ENCODE data around the gene UGT1A9.

UGT1A9 gene

DNA sequence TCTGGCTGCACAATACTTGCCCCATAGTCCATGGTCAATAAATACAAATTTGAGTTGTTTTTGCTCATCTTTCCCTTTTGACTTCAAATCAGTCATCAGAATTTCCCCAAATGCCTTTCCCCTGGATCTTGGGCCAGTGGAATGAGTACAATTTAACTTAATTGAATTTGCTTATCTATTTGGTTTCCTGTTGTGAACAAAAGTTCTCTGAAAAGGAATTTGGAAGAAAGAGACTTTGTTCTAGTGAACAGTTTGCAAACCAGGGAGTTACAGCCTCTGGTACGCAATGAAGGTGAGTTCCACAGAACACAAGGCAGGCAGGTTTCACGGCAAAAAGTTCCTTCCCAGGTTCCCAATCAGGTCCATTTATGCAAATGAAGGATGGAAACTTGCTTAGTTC is 87.2 kb downstream of the UGT1A9 start:
- no peak for DNase-seq (ENCODE audit: low read depth)

DNA sequence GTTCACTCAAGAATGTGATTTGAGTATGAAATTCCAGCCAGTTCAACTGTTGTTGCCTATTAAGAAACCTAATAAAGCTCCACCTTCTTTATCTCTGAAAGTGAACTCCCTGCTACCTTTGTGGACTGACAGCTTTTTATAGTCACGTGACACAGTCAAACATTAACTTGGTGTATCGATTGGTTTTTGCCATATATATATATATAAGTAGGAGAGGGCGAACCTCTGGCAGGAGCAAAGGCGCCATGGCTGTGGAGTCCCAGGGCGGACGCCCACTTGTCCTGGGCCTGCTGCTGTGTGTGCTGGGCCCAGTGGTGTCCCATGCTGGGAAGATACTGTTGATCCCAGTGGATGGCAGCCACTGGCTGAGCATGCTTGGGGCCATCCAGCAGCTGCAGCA is 88.3 kb downstream of the UGT1A9 start, which contains the start of gene UGT1A1:
Gene UGT1A1, plus strand, starts transcription at position 228 of the 400 bp plus-strand sequence. Its CDS starts 18 bp downstream, at position 246.
- no peak for DNase-seq (ENCODE audit: low read depth)

DNA sequence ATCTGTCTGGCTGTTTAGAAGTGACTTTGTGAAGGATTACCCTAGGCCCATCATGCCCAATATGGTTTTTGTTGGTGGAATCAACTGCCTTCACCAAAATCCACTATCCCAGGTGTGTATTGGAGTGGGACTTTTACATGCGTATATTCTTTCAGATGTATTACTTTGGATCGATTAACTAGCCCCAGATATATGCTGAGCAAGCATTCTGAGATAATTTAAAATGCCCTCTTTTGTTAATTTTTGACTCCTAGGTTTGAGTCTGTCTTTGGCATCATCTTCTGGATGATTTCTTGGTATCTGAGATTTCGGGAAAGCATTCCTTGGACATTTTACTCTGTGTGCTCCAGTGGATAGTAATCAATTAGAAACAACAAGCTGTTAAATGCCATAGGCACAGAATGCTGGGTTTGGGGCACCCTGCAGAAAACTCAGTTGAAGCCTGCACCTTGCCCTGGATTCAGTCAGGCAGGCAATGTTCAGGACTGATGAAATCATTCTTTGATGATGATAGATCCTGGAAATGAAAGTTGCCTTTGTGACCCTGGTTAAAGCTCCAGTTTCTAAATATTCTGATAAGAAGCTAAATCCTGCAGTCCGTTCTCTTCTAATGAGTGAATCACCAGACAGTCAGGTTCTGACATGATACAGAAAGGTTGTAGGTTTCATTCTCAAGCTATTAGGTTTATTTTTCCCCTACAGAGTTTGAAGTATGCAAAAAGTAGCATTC is 89.5 kb downstream of the UGT1A9 start:
- no peak for DNase-seq (ENCODE audit: low read depth)

DNA sequence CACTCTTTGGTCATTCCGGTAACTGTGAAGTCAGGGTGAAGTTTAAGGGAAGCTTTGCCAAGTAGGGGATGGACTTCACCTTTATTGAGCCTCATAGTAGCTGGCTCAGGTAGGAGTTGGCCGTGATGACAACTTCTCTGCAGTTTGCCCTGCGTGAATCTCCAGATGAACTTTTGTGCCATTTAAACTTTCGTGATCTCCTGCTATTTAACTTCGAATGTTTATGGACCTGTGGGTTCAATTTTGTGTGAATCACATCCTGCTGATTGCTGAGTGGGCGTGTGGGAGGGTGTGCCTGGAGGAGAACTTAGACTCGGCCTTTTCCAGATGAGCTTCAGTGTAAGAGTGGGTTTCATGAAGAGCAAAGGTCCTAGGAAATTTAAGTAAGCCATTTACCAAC is 92.6 kb downstream of the UGT1A9 start:
- DNase-seq (ENCODE audit: low read depth) = no peak

DNA sequence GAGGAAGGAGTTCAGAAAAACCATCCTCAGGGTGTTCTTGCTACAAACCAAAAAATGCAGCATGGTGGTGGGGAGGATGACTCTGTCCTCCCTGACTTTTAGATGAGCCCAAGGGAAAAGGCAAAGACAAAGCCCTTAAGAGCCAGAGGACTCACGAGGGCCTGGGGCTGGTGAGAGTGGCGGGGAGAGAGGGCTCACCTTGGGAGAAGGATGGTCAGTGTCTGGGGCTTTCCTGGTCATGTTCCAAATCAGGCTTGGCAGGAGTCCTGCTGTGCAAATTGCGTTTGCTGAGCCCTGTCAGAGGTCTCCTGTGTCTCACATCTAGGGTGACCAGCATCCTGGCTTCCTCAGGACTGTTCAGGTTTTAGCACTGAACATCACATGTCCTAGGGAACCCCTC is 93.1 kb downstream of the UGT1A9 start:
- no peak for DNase-seq (ENCODE audit: low read depth)

DNA sequence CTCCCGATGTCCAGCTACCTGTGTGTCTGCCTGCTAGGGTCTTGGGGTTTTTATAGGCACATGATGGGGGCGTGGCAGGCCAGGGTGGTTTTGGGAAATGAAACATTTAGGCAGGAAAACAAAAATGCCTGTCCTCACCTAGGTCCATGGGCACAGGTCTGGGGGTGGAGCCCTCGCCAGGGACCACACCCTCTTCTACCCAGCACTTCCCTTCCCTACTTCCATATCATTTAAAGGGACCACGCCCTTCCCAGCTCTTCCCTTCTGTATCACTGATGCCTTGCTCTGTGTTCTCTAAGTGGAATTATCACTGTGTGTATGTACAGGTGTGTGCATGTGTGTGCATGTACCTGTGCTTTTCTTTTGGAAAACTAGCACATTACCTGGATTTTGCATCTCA is 94.7 kb downstream of the UGT1A9 start:
- no peak for DNase-seq (ENCODE audit: low read depth)

DNA sequence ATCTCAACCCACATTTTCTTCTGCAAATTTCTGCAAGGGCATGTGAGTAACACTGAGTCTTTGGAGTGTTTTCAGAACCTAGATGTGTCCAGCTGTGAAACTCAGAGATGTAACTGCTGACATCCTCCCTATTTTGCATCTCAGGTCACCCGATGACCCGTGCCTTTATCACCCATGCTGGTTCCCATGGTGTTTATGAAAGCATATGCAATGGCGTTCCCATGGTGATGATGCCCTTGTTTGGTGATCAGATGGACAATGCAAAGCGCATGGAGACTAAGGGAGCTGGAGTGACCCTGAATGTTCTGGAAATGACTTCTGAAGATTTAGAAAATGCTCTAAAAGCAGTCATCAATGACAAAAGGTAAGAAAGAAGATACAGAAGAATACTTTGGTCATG is 96.4 kb downstream of the UGT1A9 start:
- DNase-seq (ENCODE audit: low read depth) = no peak

DNA sequence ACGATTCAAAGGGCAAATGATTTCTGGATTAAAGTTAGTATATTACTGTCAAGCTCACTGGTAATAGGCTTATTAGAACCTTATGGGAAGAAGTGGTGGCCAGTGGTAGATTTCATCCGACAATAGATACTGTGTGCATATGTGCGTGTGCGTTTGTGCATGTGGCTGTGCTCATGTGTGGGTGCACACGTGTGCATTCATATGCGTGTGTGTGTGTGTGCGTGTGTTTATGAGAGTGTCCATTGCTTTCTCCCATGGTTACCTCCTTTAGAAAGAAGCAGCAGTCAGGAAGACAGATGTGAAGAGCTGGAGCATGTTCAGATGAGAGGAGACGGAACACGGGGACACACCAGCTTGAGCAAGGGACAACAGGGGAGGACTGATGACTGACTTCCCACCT is 97.6 kb downstream of the UGT1A9 start:
- DNase-seq (ENCODE audit: low read depth) = no peak

DNA sequence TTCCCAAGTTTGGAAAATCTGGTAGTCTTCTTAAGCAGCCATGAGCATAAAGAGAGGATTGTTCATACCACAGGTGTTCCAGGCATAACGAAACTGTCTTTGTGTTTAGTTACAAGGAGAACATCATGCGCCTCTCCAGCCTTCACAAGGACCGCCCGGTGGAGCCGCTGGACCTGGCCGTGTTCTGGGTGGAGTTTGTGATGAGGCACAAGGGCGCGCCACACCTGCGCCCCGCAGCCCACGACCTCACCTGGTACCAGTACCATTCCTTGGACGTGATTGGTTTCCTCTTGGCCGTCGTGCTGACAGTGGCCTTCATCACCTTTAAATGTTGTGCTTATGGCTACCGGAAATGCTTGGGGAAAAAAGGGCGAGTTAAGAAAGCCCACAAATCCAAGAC is 100.5 kb downstream of the UGT1A9 start:
- DNase-seq (ENCODE audit: low read depth) = no peak

DNA sequence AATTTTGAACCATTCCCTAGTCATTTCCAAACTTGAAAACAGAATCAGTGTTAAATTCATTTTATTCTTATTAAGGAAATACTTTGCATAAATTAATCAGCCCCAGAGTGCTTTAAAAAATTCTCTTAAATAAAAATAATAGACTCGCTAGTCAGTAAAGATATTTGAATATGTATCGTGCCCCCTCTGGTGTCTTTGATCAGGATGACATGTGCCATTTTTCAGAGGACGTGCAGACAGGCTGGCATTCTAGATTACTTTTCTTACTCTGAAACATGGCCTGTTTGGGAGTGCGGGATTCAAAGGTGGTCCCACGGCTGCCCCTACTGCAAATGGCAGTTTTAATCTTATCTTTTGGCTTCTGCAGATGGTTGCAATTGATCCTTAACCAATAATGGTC is 100.9 kb downstream of the UGT1A9 start:
- DNase-seq (ENCODE audit: low read depth) = no peak

DNA sequence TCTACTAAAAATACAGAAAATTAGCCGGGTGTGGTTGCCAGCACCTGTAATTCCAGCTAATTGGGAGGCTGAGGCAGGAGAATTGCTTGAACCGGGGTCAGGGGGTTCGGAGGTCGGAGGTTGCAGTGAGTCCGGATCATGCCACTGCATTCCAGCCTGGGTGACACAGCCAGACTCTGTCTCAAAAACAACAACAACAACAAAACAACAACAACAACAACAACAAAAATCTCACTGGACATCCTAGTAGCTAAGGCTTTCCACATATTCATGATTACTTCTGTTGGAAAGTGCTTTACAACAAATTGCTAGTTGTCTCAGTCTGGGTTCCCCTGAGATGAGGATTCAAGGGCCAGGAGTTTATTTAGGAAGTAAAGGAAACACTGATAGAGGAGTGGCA is 102.2 kb downstream of the UGT1A9 start:
- DNase-seq (ENCODE audit: low read depth) = no peak

DNA sequence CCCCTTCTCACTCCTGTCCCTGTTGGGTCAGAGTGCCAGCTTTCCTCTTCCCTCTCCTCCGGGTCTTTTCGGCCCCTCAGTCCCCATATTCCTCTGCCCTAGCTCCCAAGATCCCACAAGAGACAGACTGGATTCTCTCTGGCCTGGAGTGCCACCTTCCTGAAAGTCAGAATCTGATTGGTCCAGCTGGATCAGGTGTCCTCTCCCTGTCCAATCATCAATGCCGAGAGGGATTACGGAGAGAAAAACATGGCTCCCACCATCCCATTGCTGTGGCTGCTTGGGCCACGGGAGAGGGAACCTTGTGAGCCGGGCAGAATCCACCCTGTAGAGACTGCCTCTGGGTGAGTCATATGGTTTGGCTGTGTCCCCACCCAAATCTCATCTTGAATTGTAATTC is 103.7 kb downstream of the UGT1A9 start:
- DNase-seq (ENCODE audit: low read depth) = no peak

DNA sequence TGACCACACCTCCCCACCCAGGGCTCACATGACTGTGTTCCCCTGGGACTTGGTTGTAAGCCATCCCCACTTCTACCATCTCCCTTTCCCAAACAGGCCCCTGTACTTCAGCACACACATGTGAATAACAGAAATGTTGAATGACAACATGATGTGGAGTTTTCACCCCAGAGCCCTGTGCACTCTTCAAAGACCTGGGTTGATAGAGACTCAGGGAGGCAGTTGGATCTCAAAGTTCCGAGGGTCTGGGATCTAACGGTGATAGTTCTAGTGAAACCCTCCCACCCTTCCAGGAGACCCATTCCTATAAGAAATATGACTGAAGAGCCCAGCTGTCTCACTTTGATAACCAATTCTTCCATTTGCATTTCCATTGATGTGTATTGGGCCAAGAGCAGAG is 106.3 kb downstream of the UGT1A9 start, which contains the start of gene MROH2A:
Gene MROH2A, plus strand, starts transcription at position 301 of the 400 bp plus-strand sequence. CDS start 1,029 bp downstream, outside the sequence.
- no peak for DNase-seq (ENCODE audit: low read depth)

DNA sequence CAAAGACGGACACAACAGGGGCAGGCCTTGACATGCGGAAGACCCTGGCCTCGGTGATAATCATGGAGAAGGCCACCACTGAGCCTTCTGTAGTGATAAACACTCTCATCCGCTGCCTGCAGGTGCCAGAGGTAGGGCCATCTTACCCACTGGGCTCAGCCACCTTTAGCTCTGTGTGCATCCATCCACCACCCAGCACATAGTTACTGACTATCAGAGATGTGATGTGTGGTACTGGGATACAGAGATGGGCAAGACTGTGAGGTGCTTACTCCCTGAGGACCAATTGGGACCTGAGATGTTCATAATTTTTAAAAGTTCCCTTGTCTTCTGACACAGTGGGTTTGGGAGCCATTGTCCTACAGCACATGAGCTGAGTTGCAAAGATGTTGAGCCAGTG is 108.0 kb downstream of the UGT1A9 start:
- DNase-seq (ENCODE audit: low read depth) = no peak

DNA sequence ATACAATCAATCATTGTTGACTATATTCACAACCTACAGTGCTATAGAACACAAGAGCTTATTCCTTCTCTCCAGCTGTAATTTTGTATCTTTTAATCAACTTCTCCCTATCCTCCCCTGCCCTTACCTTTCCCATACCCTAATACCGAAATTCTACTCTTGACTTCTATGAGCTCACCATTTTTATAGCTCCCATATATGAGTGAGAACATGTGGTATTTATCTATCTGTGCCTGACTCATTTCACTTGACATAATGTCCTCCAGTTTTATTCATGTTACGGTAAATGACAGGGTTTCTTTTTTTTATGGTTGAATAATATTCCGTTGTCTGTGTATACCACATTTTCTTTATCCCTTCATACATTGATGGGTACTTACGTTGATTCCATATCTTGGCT is 109.1 kb downstream of the UGT1A9 start:
- DNase-seq (ENCODE audit: low read depth) = no peak

DNA sequence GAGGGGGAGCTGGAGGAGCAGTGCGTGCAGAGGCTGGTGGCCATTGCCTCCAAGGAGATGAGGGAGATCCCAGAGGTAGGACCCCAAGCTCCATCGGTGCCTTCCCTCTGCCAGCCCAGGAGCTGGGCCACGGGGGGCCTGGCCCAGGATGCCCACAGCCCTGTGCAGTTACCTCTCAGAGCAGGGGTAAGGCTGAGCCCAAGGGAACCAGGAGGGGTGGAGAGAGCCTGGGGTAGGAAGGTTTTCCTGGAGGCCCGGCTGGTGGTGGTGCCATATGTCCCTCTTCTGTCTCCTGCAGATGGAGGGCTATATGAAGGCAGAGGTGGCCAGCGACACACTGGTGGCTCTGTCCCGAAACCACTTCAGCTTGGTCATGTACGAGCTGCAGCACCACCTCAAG is 117.9 kb downstream of the UGT1A9 start:
- DNase-seq (ENCODE audit: low read depth) = no peak

DNA sequence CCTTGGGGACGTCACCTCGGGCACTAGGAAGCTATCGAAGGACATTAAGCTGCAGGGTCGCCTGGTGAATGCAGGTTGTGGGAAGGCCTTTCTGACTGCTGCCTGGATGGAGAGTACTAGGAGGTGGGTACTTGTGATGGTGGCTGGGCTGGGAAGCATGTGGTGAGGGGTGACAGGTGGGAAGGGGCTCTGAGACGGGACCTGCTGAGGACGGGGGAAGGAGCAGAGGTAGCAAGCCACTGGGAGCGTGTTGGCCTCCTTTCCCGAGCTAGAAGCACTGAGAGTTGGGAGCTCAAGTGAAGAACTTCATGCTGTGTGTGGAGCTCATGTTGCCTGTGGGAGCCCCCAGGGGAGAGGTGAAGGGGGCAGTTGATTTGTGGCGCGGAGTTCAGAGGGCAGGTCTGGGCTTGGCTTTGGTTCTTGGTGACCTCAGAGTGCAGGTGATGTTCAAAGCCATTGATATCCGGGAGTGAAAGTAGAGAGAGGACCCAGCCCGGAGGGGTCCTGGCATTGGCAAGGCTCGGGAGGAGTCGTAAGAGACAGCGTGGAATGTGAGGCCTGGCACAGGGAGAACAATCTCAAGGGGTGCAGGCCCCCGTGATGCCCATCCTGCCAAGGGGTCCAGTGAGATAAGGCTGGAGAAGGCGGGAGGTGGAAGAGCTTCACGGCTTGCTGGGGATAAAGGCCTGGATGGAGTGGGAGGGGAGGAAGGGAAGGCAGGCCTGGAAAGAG is 119.6 kb downstream of the UGT1A9 start:
- DNase-seq (ENCODE audit: low read depth) = no peak

DNA sequence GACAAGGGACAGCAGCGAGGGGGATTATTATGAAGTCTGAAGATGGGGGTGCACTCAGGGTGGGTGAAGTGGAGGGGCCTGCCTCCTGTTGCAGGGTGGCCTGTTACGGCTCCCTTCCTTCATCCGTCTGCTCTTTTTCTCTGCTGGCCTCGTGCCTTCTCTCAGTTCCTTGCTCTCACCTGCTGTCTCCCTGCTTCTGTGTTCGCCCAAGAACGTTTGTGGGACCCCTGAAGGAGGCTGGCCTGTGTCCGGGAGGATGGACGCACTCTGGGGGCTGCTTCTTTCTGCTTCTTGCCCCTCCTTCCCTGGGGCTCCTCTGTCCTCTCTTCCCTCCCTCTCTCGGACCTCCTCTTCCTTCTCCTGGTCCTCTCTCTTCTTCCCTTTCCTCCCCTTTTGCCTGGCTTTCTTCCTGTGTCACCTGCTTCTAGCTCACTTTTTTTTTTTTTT is 120.2 kb downstream of the UGT1A9 start:
- no peak for DNase-seq (ENCODE audit: low read depth)

DNA sequence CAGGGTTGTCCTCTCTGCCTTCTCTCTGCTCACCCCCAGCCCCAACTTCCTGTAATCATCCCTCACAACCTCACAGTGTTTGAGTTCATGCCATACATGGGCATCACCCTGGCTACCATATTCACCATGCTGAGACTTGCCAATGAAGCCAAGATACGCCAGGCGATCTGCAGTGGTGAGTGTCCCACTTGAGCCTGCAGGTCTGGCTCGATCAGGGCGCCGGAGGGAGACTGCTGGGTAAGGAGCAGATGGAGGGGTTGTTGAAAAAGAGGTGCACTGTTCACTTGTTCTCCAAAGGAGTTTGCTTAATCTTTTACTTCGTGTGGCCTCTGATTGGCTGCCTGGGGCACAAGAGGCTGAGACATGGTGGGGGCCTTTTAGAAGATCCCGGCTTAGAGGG is 121.0 kb downstream of the UGT1A9 start:
- no peak for DNase-seq (ENCODE audit: low read depth)

DNA sequence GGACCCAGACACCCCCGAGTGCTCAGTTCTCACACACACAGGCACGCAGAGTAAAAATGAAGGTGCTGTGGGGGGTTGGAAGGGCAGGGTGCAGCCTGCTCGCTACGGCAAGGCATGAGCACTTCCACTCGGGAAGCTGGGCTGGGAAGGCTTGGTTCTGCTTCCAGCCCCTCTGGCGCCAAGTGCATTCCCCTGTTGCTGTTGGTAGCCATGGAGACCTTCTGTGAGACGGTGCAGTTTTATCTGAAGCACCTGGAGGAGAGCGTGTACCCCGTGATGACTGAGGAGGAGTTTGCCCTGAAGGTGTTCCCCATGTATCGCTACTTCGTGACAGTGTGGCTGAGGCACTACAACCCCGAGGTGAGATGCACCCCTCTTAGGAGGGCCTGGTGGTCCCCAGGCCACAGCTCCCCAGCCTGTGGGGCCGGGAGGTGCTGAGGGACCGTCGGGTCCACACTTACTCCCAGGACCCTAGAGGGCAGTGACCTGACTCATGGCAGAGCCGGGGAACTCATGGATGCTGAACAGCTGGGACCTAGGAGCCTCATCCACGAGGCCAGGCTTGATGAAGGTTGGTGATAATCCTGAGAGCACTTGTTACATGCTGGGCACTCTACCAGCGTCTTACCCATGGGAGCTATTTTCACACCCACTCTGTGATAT is 121.9 kb downstream of the UGT1A9 start:
- DNase-seq (ENCODE audit: low read depth) = no peak

DNA sequence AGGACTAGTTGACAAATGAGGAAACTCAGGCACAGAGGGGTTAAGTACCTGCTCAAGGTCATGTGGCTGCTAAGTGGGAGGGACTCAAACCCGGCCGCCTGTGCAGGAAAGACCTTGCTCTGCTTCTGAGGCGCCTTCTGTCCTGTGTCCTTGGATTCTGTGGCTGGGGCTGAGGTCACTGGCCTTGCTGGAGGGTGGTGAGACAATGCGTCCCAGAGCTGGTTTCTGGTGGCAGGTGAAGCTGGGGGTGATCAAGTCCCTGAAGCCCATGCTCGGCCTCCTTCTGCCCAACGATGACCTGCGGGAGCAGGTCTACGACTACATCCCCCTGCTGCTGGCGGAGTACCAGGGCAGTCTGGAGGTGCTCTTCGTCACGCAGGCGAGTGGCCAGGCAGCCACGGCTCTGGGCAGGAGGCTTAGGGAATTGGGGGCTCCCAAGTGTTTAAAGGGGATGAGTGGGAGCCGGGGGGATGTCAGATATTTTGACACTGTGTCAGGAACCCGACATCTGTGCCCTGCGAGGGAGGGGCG is 122.5 kb downstream of the UGT1A9 start:
- no peak for DNase-seq (ENCODE audit: low read depth)

DNA sequence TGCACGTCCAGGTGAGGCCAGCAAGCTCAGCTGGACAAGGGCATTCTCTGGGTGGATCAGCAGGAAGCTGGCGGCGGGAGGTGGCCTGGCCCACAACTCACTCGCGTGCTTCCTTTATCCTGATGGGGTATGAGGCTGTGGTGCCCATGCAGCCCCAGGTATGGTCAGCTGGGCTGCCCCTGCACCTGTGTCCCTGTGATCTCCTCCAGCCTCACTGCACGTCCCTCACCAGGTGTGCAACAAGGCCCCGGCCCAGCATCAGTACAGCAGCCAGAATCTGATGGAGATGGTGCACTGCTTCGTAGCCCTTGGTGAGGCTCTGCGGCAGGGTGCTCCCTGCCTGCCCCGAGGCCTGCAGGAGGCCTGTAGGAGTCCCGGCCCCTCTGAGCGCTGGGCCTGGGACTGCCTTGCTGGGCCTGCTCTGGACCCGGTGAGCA is 124.1 kb downstream of the UGT1A9 start:
- no peak for DNase-seq (ENCODE audit: low read depth)

DNA sequence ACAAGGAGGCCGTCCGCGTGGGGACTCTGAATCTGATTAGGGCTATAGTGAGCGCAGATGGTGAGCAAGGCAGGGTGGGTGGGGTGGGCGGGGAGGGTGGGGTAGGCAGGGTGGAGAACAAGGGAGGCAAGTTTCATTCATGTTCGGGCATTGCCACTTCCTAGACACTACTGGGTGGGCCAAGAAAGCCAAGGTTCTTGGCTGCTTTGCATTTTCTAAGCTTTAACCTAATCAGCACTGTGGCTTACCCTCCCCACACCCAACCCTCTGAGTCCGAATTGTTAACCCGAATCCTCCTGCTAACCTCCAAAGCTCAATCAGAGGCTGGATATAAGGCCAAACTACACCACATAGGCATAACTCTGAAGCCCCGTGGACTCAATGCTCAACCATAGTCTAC is 124.6 kb downstream of the UGT1A9 start:
- no peak for DNase-seq (ENCODE audit: low read depth)

Data from activated T-helper 9 cell treated with anti-CD3 and anti-CD28 coated beads, Interleukin-2, amount 50 U/mL, for 16 hours (primary cell).